ENCODE measurements around the gene WDFY3.

GRCh38 chr4:84778041-84778440 lies 188.4 kb downstream of the WDFY3 start:
- TF ChIP-seq NFE2 (CRISPR knock-in tag; IDR thresholded peaks at IDR 0.05) (no peak), ZNF224 (CRISPR knock-in tag; IDR thresholded peaks at IDR 0.05) (no peak), POGZ (CRISPR knock-in tag; IDR thresholded peaks at IDR 0.05) (no peak)
- TF ChIP-seq, protein P1, sequence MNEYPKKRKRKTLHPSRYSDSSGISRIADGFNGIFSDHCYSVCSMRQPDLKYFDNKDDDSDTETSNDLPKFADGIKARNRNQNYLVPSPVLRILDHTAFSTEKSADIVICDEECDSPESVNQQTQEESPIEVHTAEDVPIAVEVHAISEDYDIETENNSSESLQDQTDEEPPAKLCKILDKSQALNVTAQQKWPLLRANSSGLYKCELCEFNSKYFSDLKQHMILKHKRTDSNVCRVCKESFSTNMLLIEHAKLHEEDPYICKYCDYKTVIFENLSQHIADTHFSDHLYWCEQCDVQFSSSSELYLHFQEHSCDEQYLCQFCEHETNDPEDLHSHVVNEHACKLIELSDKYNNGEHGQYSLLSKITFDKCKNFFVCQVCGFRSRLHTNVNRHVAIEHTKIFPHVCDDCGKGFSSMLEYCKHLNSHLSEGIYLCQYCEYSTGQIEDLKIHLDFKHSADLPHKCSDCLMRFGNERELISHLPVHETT (CRISPR knock-in tag; conservative IDR thresholded peaks at IDR 0.05) = no peak
- TF ChIP-seq, protein P2, sequence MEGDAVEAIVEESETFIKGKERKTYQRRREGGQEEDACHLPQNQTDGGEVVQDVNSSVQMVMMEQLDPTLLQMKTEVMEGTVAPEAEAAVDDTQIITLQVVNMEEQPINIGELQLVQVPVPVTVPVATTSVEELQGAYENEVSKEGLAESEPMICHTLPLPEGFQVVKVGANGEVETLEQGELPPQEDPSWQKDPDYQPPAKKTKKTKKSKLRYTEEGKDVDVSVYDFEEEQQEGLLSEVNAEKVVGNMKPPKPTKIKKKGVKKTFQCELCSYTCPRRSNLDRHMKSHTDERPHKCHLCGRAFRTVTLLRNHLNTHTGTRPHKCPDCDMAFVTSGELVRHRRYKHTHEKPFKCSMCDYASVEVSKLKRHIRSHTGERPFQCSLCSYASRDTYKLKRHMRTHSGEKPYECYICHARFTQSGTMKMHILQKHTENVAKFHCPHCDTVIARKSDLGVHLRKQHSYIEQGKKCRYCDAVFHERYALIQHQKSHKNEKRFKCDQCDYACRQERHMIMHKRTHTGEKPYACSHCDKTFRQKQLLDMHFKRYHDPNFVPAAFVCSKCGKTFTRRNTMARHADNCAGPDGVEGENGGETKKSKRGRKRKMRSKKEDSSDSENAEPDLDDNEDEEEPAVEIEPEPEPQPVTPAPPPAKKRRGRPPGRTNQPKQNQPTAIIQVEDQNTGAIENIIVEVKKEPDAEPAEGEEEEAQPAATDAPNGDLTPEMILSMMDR (CRISPR knock-in tag; IDR thresholded peaks at IDR 0.05) = no peak
